SK-N-SH (cell line): ENCODE measurements around the gene CFAP206.

ENCODE experiments used
- CTCF ChIP-seq: fragments of 200-600 bp; sonication (generic); IDR thresholded peaks from 2 replicates; pipeline ENCODE4 v1.6.1; 2017; ENCODE audit warnings: antibody characterized with exemption, mild to moderate bottlenecking, moderate library complexity
- EZH2phosphoT487 ChIP-seq: fragments of 200-600 bp; sonication (generic); IDR thresholded peaks from 2 replicates; pipeline ENCODE4 v1.6.1; 2017; ENCODE audit warnings: low read depth, mixed run types, mild to moderate bottlenecking, antibody characterized with exemption, moderate library complexity, borderline replicate concordance
- GATA2 ChIP-seq: sonication (generic); formaldehyde crosslinking; IDR thresholded peaks from 2 replicates; pipeline ENCODE4 v1.5.0; 2020; ENCODE audit warnings: mild to moderate bottlenecking, missing genetic modification reagents
- MEF2A ChIP-seq: IDR thresholded peaks from 2 replicates; pipeline ENCODE4 v1.4.0; 2012; ENCODE audit warnings: low read depth, borderline replicate concordance
- MXI1 ChIP-seq: IDR thresholded peaks from 2 replicates; pipeline ENCODE4 v1.6.1; 2012; ENCODE audit warnings: mild to moderate bottlenecking, low read depth, low read length, improper control_type of control experiment
- RAD21 ChIP-seq: IDR thresholded peaks from 2 replicates; pipeline ENCODE4 v1.6.1; 2012; ENCODE audit warnings: mild to moderate bottlenecking, low read length
- RCOR1 ChIP-seq: fragments of 150-350 bp; IDR thresholded peaks from 2 replicates; pipeline ENCODE4 v1.6.1; 2017; ENCODE audit warnings: antibody characterized with exemption, low read length
- RXRA ChIP-seq: IDR thresholded peaks from 2 replicates; pipeline ENCODE4 v1.4.0; 2012; ENCODE audit warnings: low read depth, mild to moderate bottlenecking, borderline replicate concordance
- YY1 ChIP-seq: IDR thresholded peaks from 2 replicates; pipeline ENCODE4 v1.4.0; 2012; ENCODE audit warnings: low read depth, mild to moderate bottlenecking

GRCh38 chr6:87384038-87384437, 23.7 kb upstream of the CFAP206 start:
- TF ChIP-seq GATA2 (CRISPR knock-in tag) (no peak), CTCF (no peak), MEF2A (no peak), RCOR1 (no peak), EZH2phosphoT487 (no peak), RXRA (no peak), YY1 (no peak), RAD21 (no peak), MXI1 (no peak)
